ENCODE data around the gene TMEM147.
"Not testable (repeated sequence)": the region's sequence is repeated elsewhere in the genome, so short reads cannot be mapped to it uniquely, and the experiment has no call there.

The TMEM147 gene

GRCh38 chr19:35565016-35565856, 19.8 kb downstream of the TMEM147 start:
- DNase-seq = no peak

DNA sequence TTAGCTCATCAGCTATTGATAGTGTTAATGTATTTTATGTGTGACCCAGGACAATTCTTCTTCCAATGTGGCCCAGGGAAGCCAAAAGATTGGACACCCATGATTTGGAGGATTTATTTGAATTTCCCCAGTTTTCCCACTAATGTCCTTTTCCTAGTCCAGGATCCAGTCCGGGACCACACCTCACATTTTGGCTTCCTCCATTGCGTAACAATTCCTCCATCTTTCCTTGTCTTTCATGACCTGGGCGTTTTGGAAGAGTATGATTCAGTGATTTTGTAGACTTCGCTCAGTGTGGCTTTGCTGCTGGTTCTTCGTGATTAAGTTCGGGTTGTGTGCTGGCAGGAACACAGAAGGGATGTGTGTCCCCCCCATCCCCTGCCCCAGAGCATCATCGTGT, 21.3 kb downstream of the TMEM147 start:
- DNase-seq = no peak

- DNase-seq = no peak
These were observed 23.9 kb downstream of the TMEM147 start for GRCh38 chr19:35569281-35569781.

GRCh38 chr19:35571406-35571965, 26.1 kb downstream of the TMEM147 start:
- DNase-seq = no peak

GRCh38 chr19:35577918-35578317, 32.5 kb downstream of the TMEM147 start:
- DNase-seq = no peak

GRCh38 chr19:35578707-35579106, 33.3 kb downstream of the TMEM147 start:
- DNase-seq = no peak

- DNase-seq = no peak
These were observed 37.3 kb downstream of the TMEM147 start for GRCh38 chr19:35582760-35583159.

DNA sequence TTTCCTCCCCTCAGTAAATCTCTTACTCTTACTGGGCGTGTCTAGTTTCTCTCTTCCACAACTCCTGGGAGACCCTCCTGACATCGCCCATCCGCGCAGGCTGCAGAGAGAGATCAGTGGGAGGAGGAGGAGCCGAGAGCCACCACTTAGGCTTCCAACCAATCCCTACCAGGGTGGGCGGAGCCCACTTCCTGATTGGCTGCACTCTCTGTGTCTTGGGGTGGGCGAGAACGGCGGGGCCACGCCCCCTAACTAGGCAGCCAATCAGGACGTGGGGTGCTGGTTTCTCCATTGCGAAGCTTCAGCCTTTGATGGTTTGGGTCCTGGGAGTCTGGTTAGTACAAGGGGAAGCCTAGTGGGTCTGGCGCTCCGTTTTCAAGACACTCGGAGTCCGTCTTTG, 40.4 kb downstream of the TMEM147 start, which contains the start of gene PMIS2:
Gene PMIS2 (plus strand): TSS at position 326 of the 400 bp plus-strand sequence. CDS start 87 bp downstream, outside the sequence.
- no peak for DNase-seq

DNA sequence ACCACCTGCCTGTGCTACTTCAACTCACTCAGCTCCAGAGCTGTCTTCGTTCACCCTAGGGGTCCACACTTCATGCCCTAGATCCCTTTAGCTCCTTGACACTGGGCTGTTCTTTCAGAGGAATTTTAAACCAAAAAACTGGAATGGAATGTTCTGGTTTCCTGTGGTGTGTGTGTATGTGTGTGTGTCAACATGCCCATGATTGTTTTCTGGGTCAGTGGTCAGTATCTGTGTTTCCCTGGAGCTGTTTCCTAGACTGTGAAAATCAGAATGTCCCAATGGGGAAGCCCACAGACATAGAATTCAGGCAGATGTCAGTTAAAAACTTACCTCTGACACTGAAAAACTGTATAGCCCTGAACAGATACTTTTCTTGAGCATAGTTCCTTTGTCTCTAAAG, 41.9 kb downstream of the TMEM147 start:
- no peak for DNase-seq

- DNase-seq = no peak
These were observed 45.4 kb downstream of the TMEM147 start for GRCh38 chr19:35590875-35591274.

GRCh38 chr19:35592226-35592625, 46.8 kb downstream of the TMEM147 start:
- DNase-seq = no peak

- DNase-seq = not testable (repeated sequence)
These were observed 49.6 kb downstream of the TMEM147 start for GRCh38 chr19:35595026-35595425.

GRCh38 chr19:35595928-35596327, 50.5 kb downstream of the TMEM147 start:
- no peak for DNase-seq

DNA sequence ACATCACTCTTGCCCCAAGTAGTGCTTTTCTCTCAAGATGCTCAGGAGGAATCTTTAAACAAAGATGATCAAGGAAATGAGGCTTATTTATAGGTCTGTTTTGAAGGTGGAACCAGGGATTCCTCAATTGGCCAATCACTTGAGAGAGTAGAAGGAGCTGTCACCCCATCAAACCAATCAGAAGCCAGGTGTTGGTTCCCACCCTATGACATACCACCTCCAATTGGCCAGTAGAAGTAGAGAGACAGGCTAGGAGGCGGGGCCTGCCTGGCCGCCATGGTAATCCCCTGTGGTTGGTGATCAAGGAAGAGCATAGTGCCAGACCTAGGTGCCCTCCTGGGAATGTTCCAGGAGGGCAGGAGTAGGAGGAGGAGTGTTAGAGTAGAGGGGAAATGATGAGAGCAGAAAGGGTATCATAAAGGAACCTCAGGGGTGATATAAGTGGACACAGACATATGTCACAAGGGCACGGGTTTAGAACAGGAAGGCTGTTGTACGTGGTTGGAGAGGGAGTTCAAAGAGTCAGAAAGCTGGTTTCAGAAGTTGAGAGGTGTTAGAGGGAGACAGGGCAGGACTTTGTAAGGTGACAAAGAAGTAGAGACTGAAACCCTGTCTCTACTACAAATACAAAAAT, 51.1 kb downstream of the TMEM147 start:
- DNase-seq = no peak
